Osteoblast (primary cell): ENCODE measurements around the gene GALNS. TPM values are rescaled to one million over a fixed set of nuclear protein-coding genes. Genes with fewer than 3 reads are reported as not detected.
"Not testable (repeated sequence)": the region's sequence is repeated elsewhere in the genome, so short reads cannot be mapped to it uniquely, and the experiment has no call there.

Experiments used
- DNase-seq: peaks from one replicate; pipeline ENCODE4 v3.0.0; 2011; ENCODE audit warnings: low spot score, mixed read lengths; ENCODE audit not compliant: insufficient read length; ENCODE audit errors: missing footprints
- H2AFZ ChIP-seq: 2 replicates; pipeline ENCODE4 v1.6.0; 2011; ENCODE audit warnings: mild to moderate bottlenecking, low read length
- H3K27ac ChIP-seq: 2 replicates; pipeline ENCODE4 v1.5.1; 2011; ENCODE audit warnings: mild to moderate bottlenecking, low read depth, low read length, moderate library complexity
- H3K27me3 ChIP-seq: 2 replicates; pipeline ENCODE4 v1.6.0; 2012; ENCODE audit warnings: mild to moderate bottlenecking, control low read depth, inconsistent platforms, low read length, moderate library complexity; ENCODE audit not compliant: insufficient read depth
- H3K36me3 ChIP-seq: 2 replicates; pipeline ENCODE4 v1.5.1; 2011; ENCODE audit warnings: mild to moderate bottlenecking, low read length, control low read depth, moderate library complexity; ENCODE audit not compliant: insufficient read depth
- H3K4me1 ChIP-seq: 2 replicates; pipeline ENCODE4 v1.5.1; 2011; ENCODE audit warnings: mild to moderate bottlenecking, low read length, control low read depth, moderate library complexity; ENCODE audit not compliant: insufficient read depth
- H3K4me2 ChIP-seq: 2 replicates; pipeline ENCODE4 v1.6.0; 2011; ENCODE audit warnings: mild to moderate bottlenecking, low read length; ENCODE audit not compliant: insufficient read depth
- H3K4me3 ChIP-seq: fragments of 200-600 bp; sonication (generic); 3 replicates; pipeline ENCODE4 v1.5.1; 2012; ENCODE audit warnings: mild to moderate bottlenecking, low read length, inconsistent platforms; ENCODE audit not compliant: insufficient read depth
- H3K79me2 ChIP-seq: 2 replicates; pipeline ENCODE4 v1.6.0; 2012; ENCODE audit warnings: mild to moderate bottlenecking, low read length, control low read depth, inconsistent platforms; ENCODE audit not compliant: insufficient read depth
- H3K9me3 ChIP-seq: 2 replicates; pipeline ENCODE4 v1.5.1; 2011; ENCODE audit warnings: low read depth, low read length, control low read depth
- H4K20me1 ChIP-seq: 2 replicates; pipeline ENCODE4 v1.6.0; 2012; ENCODE audit warnings: mild to moderate bottlenecking, low read length, control low read depth; ENCODE audit not compliant: insufficient read depth
- CTCF ChIP-seq: IDR thresholded peaks from 2 replicates; pipeline ENCODE4 v1.5.1; 2011; ENCODE audit warnings: mild to moderate bottlenecking, low read depth, low read length, moderate library complexity; ENCODE audit errors: extremely low read depth
- total RNA-seq: library from RNA; depleted of rRNA; stranded (reverse); fragments of >200 nt; gene quantifications from 2 replicates; pipeline ENCODE4 v1.2.3, GENCODE V29; 2012

GALNS gene
- total RNA-seq, 1 donor = 48.1 TPM

- H2AFZ ChIP-seq = no peak overlapping the region
- no peaks in the 10 kb centered on the region for H3K4me1 ChIP-seq
- H3K9me3 ChIP-seq = no peaks in the 10 kb centered on the region
Measured at GRCh38 chr16:88896238-88897070, 39.7 kb upstream of the GALNS start.

GRCh38 chr16:88895335-88895734 lies 38.6 kb upstream of the GALNS start:
- Histone ChIP-seq H3K79me2 (no peaks in the 10 kb centered on the region), H3K4me3 (no peak overlapping the region), H3K27ac (no peak overlapping the region), H2AFZ (no peak overlapping the region), H3K4me1 (no peaks in the 10 kb centered on the region), H3K36me3 (no peaks in the 10 kb centered on the region), H3K9me3 (no peaks in the 10 kb centered on the region), H3K27me3 (peaks cover 8% of the 10 kb centered on the region), H4K20me1 (no peaks in the 10 kb centered on the region), H3K4me2 (no peak overlapping the region)
- DNase-seq = no peak
- no peak for TF ChIP-seq CTCF

More at GRCh38 chr16:88896238-88897070, 39.7 kb upstream of the GALNS start:
- no peak for TF ChIP-seq CTCF
- H3K27me3 ChIP-seq = peaks cover 8% of the 10 kb centered on the region
- H3K36me3 ChIP-seq = no peaks in the 10 kb centered on the region
- DNase-seq = no peak
- no peak overlapping the region for H3K4me3 ChIP-seq
- no peak overlapping the region for H3K27ac ChIP-seq
- no peak overlapping the region for H3K4me2 ChIP-seq
- no peaks in the 10 kb centered on the region for H4K20me1 ChIP-seq
- no peaks in the 10 kb centered on the region for H3K79me2 ChIP-seq

- no peaks in the 10 kb centered on the region for H3K36me3 ChIP-seq
- H2AFZ ChIP-seq = no peak overlapping the region
Measured at GRCh38 chr16:88894681-88895300, 38.0 kb upstream of the GALNS start.

GRCh38 chr16:88894266-88894665 lies 37.5 kb upstream of the GALNS start:
- H3K9me3 ChIP-seq, H3K27me3 ChIP-seq, H3K36me3 ChIP-seq, H3K4me3 ChIP-seq, H2AFZ ChIP-seq, H4K20me1 ChIP-seq, DNase-seq, H3K4me1 ChIP-seq, H3K27ac ChIP-seq, H3K4me2 ChIP-seq, H3K79me2 ChIP-seq: not testable (repeated sequence)

More at GRCh38 chr16:88894681-88895300, 38.0 kb upstream of the GALNS start:
- no peaks in the 10 kb centered on the region for H3K4me1 ChIP-seq
- no peak overlapping the region for H3K27ac ChIP-seq
- no peaks in the 10 kb centered on the region for H3K79me2 ChIP-seq
- H3K9me3 ChIP-seq = no peaks in the 10 kb centered on the region
- no peak for DNase-seq
- no peak overlapping the region for H3K4me2 ChIP-seq
- H3K27me3 ChIP-seq = peaks cover 8% of the 10 kb centered on the region
- H3K4me3 ChIP-seq = no peak overlapping the region
- no peak for TF ChIP-seq CTCF
- H4K20me1 ChIP-seq = no peaks in the 10 kb centered on the region
